A549 (cell line): ENCODE data around the gene AP3B2.

Experiments
- CBX8 ChIP-seq: fragments of 200-600 bp; sonication (generic); IDR thresholded peaks from 2 replicates; pipeline ENCODE4 v1.6.1; 2016
- CTCF ChIP-seq: fragments of >200 bp; sonication (Bioruptor Twin); formaldehyde crosslinking; IDR thresholded peaks from 3 replicates; pipeline ENCODE4 v1.5.1; 2016
- EP300 ChIP-seq, 2 experiments: fragments of >200 bp; sonication (Bioruptor Twin); formaldehyde crosslinking; IDR thresholded peaks; 2 replicates in 1 of 2; 3 replicates in 1 of 2; pipeline ENCODE4 v1.6.1; 2016 to 2017
- FOXS1 ChIP-seq: fragments of 250-450 bp; sonication (Bioruptor Pico); IDR thresholded peaks from 2 replicates; pipeline ENCODE4 v1.5.0; 2020; ENCODE audit warnings: mild to moderate bottlenecking, moderate library complexity
- JUN ChIP-seq, 2 experiments: fragments of >200 bp; sonication (Bioruptor Twin); formaldehyde crosslinking; IDR thresholded peaks; 2 replicates in 1 of 2; 3 replicates in 1 of 2; pipeline ENCODE4 v1.6.1; 2016 to 2017
- MAZ ChIP-seq: fragments of 150-350 bp; IDR thresholded peaks from 2 replicates; pipeline ENCODE4 v1.6.1; 2014; ENCODE audit warnings: antibody characterized with exemption, low read depth, low read length, borderline replicate concordance
- POLR2A ChIP-seq: IDR thresholded peaks from 2 replicates; pipeline ENCODE4 v1.6.1; 2012; ENCODE audit warnings: mild to moderate bottlenecking, low read length
- RAD21 ChIP-seq, 2 experiments: fragments of >200 bp in 1 of 2; sonication (Bioruptor Twin) in 1 of 2; formaldehyde crosslinking in 1 of 2; IDR thresholded peaks in 1 of 2; conservative IDR thresholded peaks in 1 of 2; 2 replicates in 1 of 2; 3 replicates in 1 of 2; pipeline ENCODE4 v1.6.1; 2012 to 2018; ENCODE audit warnings: inconsistent platforms in 1 of 2

DNA sequence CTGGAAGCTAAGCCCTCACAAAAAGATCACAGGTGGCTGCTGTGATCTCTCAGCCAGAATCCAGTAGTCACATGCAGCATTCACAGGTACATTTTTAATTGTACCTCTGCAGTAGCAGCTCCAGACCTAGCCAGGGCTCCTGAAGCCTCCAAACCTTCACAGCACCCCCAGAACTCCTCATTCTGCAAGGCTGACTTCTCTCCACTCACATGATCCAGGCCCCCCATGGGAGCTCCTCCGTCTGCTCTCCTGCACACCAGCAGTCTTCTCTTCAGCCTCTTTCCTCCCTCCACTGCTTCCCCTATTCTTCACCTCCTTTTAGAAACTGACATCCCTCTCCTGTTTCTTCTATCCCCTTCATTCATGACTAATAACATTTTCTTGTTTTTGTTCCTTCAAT lies 49.3 kb downstream of the AP3B2 start:
- no peak for TF ChIP-seq POLR2A
- TF ChIP-seq EP300 (IDR thresholded peaks at IDR 0.05): no peak
- no peak for TF ChIP-seq JUN (IDR thresholded peaks at IDR 0.05)
- TF ChIP-seq RAD21 (conservative IDR thresholded peaks at IDR 0.05 in 1 of 2, IDR thresholded peaks at IDR 0.05 in 1 of 2): no peak
- no peak for TF ChIP-seq CBX8
- no peak for TF ChIP-seq CTCF
- no peak for TF ChIP-seq MAZ
- TF ChIP-seq FOXS1 (CRISPR knock-in tag): no peak
